A673 (cell line): ENCODE measurements around the gene UNK. TPM values are rescaled to one million over a fixed set of nuclear protein-coding genes. Genes with fewer than 3 reads are reported as not detected.
"Not testable (repeated sequence)": the region's sequence is repeated elsewhere in the genome, so short reads cannot be mapped to it uniquely, and the experiment has no call there.

Experiments
- BruUV-seq: library from RNA; stranded (reverse); fragments of 400-500 nt; replicated peaks from 2 replicates; lab custom pipeline; 2021; lab: Mats Ljungman, UMichigan
- CTCF ChIA-PET: fragments of 300-600 bp; sonication (Branson Sonifier 250); formaldehyde crosslinking; loops from one replicate; lab custom pipeline; 2022; ENCODE audit warnings: antibody characterized with exemption; lab: Charles Lee
- POLR2A ChIA-PET: fragments of 300-600 bp; sonication (Branson Sonifier 250); formaldehyde crosslinking; loops from one replicate; lab custom pipeline; 2022; ENCODE audit warnings: antibody characterized with exemption; ENCODE audit not compliant: low non-redundant PET; lab: Charles Lee
- DNase-seq: peaks from one replicate; pipeline ENCODE4 v3.0.0-alpha.2; 2015; ENCODE audit warnings: low spot score
- H3K27ac ChIP-seq: fragments of 200-600 bp; sonication (generic); 2 replicates; pipeline ENCODE4 v1.5.1; 2016; ENCODE audit warnings: mixed run types, low read depth, mild to moderate bottlenecking, mixed read lengths, antibody characterized with exemption, low read length; ENCODE audit not compliant: poor library complexity, severe bottlenecking
- H3K27me3 ChIP-seq: fragments of 200-600 bp; sonication (generic); replicated peaks from 2 replicates; pipeline ENCODE4 v1.6.1; 2017; ENCODE audit warnings: mixed run types, low read depth, mild to moderate bottlenecking, mixed read lengths, antibody characterized with exemption, low read length; ENCODE audit not compliant: insufficient read depth, poor library complexity
- H3K36me3 ChIP-seq: fragments of 200-600 bp; sonication (generic); 2 replicates; pipeline ENCODE4 v1.6.1; 2016; ENCODE audit warnings: mixed run types, mild to moderate bottlenecking, mixed read lengths, antibody characterized with exemption, low read length; ENCODE audit not compliant: insufficient read depth, poor library complexity, severe bottlenecking
- H3K4me1 ChIP-seq: fragments of 200-600 bp; sonication (generic); 2 replicates; pipeline ENCODE4 v1.6.1; 2017; ENCODE audit warnings: mixed run types, mild to moderate bottlenecking, mixed read lengths, antibody characterized with exemption, low read length; ENCODE audit not compliant: insufficient read depth, poor library complexity, severe bottlenecking
- H3K4me3 ChIP-seq: fragments of 200-600 bp; sonication (generic); 2 replicates; pipeline ENCODE4 v1.5.1; 2016; ENCODE audit warnings: low read depth, mixed run types, mild to moderate bottlenecking, mixed read lengths, low read length; ENCODE audit not compliant: poor library complexity, severe bottlenecking
- H3K9me3 ChIP-seq: fragments of 200-600 bp; sonication (generic); 2 replicates; pipeline ENCODE4 v1.6.1; 2016; ENCODE audit warnings: mixed run types, low read depth, mild to moderate bottlenecking, mixed read lengths, antibody characterized with exemption, low read length; ENCODE audit not compliant: poor library complexity, severe bottlenecking
- EZH2 ChIP-seq: fragments of 200-600 bp; sonication (generic); IDR thresholded peaks from 2 replicates; pipeline ENCODE4 v1.6.1; 2017; ENCODE audit warnings: borderline replicate concordance, low read depth, mild to moderate bottlenecking, mixed read lengths, antibody characterized with exemption, low read length; ENCODE audit not compliant: poor library complexity, severe bottlenecking
- intact Hi-C: fragments of 100-400 bp; cut with micrococcal nuclease; formaldehyde crosslinking; loops from one replicate; pipeline ENCODE4 v1.10.0; 2022; ENCODE audit not compliant: unreplicated experiment
- total RNA-seq: library from RNA; stranded (reverse); gene quantifications from 2 replicates; pipeline ENCODE4 v1.2.3, GENCODE V29; 2021
- TF ChIP-seq, protein P1 (sequence below): fragments of 300-800, 200-600 bp; sonication (generic); conservative IDR thresholded peaks from 2 replicates; pipeline ENCODE4 v1.5.1; 2017; ENCODE audit warnings: low read depth, mild to moderate bottlenecking, antibody characterized with exemption, low read length, moderate library complexity, mixed read lengths

UNK gene
- total RNA-seq, 1 experiment from 2014 or later = 53.2 TPM

DNA sequence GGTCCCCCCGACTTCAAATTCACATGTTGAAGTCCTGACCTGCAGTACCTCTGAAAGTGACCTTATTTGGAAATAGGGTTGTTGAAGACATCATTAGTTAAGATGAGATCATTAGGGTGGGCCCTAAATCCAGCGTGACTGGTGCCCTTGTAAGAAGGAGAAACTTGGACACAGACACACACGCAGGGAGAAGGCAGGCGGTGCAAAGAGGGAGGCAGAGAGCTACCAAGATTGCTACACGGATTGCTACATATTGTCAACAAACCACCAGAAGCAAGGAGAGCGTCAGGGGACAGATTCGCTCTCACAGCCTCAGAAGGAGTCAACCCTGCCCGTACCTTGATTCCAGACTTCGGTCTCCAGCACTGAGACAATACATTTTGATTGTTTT lies 77.3 kb downstream of the UNK start:
- intact Hi-C loops = no loop called here
- Histone ChIP-seq H3K36me3 (no peaks in the 10 kb centered on the region), H3K27ac (no peak overlapping the region), H3K4me1 (no peaks in the 10 kb centered on the region), H3K4me3 (no peak overlapping the region), H3K9me3 (no peaks in the 10 kb centered on the region), H3K27me3 (no peaks in the 10 kb centered on the region)
- TF ChIP-seq, protein P1, sequence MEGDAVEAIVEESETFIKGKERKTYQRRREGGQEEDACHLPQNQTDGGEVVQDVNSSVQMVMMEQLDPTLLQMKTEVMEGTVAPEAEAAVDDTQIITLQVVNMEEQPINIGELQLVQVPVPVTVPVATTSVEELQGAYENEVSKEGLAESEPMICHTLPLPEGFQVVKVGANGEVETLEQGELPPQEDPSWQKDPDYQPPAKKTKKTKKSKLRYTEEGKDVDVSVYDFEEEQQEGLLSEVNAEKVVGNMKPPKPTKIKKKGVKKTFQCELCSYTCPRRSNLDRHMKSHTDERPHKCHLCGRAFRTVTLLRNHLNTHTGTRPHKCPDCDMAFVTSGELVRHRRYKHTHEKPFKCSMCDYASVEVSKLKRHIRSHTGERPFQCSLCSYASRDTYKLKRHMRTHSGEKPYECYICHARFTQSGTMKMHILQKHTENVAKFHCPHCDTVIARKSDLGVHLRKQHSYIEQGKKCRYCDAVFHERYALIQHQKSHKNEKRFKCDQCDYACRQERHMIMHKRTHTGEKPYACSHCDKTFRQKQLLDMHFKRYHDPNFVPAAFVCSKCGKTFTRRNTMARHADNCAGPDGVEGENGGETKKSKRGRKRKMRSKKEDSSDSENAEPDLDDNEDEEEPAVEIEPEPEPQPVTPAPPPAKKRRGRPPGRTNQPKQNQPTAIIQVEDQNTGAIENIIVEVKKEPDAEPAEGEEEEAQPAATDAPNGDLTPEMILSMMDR = no peak
- TF ChIP-seq EZH2 = no peak
- POLR2A ChIA-PET = no interaction called here
- no TSS peak for BruUV-seq
- no peak for DNase-seq
- CTCF ChIA-PET = no interaction called here

DNA sequence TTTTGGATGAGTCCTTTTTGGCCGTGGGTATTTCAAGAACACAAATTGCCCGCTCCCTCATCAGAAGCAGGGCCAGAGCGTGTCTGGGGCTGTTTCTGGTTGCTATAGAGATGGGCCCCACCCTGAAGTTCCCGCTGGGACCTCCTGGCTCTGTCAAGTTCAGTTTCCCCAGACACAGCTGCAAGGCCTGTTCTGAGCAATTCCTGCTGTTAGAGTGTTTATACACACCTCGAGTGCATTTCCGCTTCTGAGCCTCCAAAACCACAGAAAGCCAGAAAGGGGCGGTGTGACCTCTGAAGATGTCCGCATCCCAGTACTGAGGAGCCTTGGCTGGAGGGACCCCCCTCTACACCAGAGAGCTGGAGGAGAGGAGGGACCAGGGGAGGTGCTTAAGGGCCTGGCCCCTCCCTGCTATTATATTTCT lies 79.9 kb downstream of the UNK start:
- intact Hi-C loops = no loop called here
- Histone ChIP-seq H3K4me3 (no peak overlapping the region), H3K27ac (no peak overlapping the region), H3K27me3 (no peaks in the 10 kb centered on the region), H3K36me3 (no peaks in the 10 kb centered on the region), H3K4me1 (no peaks in the 10 kb centered on the region), H3K9me3 (no peaks in the 10 kb centered on the region)
- POLR2A ChIA-PET = no interaction called here
- no TSS peak for BruUV-seq
- TF ChIP-seq, protein P1 = no peak
- no peak for TF ChIP-seq EZH2
- CTCF ChIA-PET = no interaction called here
- DNase-seq = peak; percentile 51

DNA sequence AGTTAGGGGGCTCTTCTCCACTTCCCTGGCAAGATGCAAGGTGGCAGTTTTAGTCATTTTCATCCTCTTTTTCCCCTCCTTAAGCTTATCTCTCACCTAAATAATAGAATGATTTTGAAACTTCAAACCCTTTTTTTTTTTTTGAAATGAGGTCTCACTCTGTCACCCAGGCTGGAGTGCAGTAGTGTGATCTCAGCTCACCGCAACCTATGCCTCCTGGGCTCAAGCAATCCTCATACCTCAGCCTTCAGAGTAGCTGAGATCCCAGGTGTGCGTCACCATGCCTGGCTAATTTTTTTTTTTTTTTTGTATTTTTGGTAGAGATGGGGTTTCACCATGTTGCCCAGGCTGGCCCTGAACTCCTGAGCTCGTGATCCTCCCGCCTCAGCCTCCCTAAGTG lies 80.3 kb downstream of the UNK start:
- POLR2A ChIA-PET, H3K9me3 ChIP-seq, BruUV-seq, H3K4me3 ChIP-seq, DNase-seq, H3K4me1 ChIP-seq, CTCF ChIA-PET, H3K27me3 ChIP-seq, H3K36me3 ChIP-seq, H3K27ac ChIP-seq, intact Hi-C loops: not testable (repeated sequence)

DNA sequence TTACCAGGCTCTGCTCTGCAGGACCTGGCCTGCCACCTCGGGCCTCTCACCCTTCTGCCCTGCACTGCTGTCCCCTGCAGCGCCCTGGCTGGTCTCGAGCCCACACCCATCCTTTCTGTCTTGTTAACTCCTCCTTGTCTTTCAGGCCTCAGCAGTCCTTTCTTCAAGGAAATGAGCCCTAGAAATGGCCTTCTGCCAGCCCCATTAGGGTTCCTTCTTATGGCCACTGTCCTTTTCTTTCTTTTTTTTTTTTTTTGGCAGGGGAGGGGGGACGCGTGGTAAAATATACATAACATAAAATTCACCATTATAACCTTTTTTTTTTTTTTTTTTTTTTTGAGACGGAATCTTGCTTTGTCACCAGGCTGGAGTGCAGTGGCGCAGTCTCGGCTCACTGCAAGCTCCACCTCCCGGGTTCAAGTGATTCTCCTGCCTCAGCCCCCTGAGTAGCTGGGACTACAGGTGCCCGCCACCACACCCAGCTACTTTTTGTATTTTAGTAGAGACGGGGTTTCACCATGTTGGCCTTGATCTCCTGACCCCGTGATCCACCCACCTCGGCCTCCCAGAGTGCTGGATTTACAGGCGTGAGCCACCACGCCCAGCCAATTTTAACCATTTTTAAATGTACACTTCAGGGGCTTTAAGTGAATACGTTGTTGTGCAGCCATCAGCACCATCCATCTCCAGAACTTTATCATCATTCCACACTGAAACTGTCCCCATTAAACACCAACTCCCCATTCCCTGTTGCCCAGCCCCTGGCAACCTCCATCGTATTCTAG lies 81.0 kb downstream of the UNK start:
- H3K27ac ChIP-seq, DNase-seq, H3K4me3 ChIP-seq, H3K4me1 ChIP-seq, POLR2A ChIA-PET, H3K9me3 ChIP-seq, H3K27me3 ChIP-seq, H3K36me3 ChIP-seq, CTCF ChIA-PET, intact Hi-C loops, BruUV-seq: not testable (repeated sequence)

DNA sequence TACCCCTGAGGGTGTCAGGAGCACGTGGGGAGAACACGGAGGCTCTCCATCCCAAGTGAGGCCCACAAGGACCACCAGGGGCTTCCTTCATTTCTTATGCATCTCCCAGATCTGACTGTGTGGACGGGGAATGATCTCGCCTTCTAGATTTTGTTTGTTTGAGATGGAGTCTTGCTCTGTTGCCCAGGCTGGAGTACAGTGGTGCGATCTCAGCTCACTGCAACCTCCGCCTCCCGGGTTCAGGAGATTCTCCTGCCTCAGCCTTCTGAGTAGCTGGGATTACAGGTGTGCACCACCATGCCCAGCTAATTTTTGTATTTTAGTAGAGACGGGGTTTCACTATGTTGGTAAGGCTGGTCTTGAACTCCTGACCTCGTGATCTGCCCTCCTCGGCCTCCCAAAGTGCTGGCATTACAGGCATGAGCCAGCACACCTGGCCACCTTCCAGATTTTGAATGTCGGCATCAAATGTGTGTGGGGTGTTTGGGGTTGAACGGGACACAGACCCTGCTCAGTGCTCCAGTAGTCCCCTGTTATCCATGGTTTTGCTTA lies 84.2 kb downstream of the UNK start:
- H3K27ac ChIP-seq, CTCF ChIA-PET, H3K27me3 ChIP-seq, H3K36me3 ChIP-seq, POLR2A ChIA-PET, intact Hi-C loops, BruUV-seq, H3K4me1 ChIP-seq, H3K4me3 ChIP-seq, H3K9me3 ChIP-seq, DNase-seq: not testable (repeated sequence)
